ENCODE measurements around the gene DUSP14. TPM values are rescaled to one million over a fixed set of nuclear protein-coding genes. Genes with fewer than 3 reads are reported as not detected.

Gene DUSP14
- total RNA-seq, 1 donor from 2014 or later: 33.5 TPM

DNA sequence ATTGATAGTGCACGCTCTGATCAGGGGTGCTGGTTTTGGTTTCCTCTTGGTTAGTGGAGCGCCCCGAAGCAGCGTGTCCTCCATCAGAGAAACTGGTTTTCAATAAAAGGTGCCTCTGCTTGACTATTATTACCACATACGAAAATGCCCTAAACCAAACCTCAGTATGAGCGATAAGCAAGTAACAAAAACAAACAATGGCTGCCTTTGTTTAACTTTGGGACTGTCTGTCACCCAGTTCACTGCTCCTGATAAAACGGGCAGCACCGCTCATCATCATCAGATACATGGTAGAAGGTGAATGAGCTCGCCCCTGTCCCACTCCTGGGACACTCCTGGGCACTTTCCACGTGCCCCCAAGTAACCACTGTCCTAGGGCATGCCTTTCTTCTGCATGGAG is 24.0 kb downstream of the DUSP14 start:
- DNase-seq (ENCODE audit: low spot score): no peak

DNA sequence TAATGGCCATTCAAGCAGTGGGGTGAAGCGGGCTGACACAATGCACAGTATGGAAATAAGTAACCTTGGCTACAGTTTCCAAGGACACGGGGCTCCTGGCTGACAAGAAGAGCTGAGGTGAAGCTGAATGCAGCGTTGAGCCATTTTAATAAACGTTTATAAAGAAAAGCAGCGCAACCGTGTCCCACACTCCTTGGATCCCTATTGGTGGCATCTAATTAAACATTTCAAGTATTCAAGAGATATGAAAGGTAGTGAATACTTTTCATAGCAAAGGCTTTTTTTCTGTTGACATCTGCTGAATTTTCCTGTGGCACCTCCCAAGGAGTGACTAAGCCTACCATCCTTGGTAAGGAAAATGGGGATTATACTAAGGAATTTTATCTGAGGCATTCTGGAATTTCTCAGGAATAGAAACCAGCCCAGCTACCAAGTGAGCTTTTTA is 26.5 kb downstream of the DUSP14 start:
- DNase-seq (ENCODE audit: low spot score): peak; percentile 52

DNA sequence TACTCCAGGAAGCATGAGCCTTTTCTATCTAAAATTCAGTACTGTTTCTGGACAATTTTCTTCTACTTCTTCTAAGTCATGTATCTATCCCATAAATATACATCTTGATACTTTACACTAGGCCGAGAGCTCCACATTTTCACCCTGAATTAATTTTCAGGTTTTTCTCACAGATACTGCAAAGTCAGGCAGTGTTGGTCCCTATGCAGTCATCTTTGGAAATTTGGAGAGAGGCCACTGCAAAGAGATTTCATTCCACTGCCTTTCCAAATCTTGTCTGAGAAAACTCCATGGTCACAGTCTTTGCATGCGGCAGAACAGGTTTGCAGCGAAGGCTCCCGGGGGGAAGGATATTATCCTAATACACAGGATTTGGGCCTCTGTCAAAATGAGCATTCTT is 28.2 kb downstream of the DUSP14 start:
- no peak for DNase-seq (ENCODE audit: low spot score)

DNA sequence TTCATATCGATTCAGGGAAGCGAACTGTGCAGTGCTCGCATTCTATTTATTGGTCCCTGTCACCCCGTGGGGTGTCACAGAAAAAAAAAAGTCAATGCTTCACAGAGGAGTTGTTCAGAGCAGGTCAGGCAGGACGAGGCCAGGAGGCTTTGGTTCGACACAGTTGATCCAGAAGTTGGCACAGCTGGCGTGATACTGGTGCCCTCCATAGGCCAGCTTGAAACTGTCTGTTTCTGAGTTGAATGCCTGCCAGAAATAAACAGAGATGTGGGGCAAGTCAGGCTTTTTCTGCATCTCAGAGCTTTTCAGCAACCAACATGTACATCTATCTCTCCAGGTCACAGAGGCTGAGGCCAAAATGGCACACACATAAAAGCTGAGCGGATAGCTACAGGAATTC is 29.1 kb downstream of the DUSP14 start:
- no peak for DNase-seq (ENCODE audit: low spot score)

DNA sequence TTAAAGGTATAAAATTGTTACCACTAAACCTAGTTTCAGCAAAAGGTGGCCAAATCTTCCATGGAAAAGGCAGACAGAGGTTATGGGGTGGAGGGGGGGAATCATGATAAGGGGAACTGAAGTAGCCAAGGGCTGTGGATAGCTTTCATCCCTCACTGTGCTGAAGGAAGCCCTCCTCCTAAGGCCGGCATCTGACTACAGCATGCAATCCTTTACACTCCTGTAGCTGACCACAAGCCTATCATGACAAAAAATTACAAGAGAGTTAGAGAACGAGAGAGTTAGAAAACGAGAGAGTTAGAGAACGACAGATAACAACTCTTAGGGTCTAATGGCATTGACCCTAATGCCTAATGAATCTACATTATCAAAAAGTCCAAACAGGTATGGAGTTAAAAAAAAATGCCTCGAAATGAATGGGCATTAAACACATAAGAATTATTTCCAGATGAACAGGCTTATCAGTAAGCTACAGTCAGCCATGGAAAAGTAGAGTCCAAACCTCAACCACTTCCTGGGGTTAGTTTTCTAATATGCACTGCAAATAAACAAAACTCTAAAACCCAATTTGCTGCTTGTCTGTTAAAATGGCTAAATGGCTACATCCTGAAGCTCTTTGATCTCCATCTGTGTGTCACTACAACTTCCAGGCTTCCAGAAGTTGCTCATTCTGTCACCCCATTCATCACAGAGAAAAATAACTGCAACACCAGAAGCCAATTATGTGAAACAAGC is 29.7 kb downstream of the DUSP14 start:
- no peak for DNase-seq (ENCODE audit: low spot score)

DNA sequence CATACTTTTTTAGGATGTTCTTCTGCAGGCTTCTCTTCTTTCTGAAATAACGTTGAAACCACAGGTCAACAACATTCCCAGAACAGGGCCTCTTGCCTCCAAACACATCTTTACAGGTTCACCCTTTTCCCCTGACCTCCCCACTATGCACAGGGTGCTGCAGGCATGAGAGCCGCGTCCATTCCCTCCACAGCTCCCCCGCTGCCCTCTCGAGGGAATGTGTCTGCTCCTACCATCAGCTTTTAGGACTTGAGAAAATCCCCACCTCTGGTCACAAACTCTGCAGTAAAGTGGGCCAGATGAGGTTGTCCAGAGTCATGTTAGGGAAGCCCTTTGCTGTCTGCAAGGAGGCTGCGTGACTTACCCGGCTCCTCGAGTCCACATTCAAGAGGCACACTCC is 30.5 kb downstream of the DUSP14 start:
- no peak for DNase-seq (ENCODE audit: low spot score)

DNA sequence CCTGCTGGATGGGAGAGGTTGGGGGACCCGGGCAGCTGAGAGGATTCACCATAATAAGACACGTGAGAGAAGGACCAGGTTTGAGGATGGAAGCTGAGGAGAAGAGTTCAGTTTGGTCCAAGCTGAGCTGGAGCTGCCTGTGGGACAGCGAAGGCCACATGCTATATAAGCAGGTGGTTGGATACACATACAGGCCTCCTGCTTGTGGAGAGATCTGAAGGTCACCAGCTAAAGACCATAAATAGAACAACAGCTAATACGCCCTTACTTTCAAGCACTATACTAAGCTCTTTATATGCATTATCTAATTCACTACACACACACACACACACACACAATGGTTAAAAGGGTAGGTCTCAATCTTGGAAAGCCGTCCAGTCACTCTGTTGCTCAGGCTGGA is 32.1 kb downstream of the DUSP14 start:
- DNase-seq (ENCODE audit: low spot score): no peak

DNA sequence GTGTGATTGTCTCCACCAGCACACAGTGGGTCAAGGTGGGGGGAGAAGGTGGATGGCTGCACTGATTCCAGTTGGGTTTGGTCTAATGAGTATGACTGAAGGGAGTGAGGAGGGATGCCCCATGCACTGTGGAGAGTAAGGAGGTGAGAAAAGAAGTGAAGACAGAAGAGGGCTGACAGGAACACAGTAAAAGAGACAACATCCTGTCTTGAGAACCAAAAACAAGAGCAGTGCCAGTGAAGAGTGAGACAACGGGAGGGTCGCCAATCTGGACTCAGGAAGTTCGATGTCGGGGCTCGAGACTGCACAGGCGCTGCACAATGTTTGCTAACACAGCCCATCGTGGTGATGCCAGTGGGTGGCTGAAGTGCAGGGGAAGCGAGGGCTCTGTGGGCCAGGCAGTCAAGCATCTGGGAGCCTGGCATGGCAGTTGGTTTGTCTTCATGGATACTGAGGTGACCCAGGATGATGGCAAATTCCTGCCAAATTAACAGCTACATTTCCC is 34.1 kb downstream of the DUSP14 start:
- DNase-seq (ENCODE audit: low spot score): no peak

DNA sequence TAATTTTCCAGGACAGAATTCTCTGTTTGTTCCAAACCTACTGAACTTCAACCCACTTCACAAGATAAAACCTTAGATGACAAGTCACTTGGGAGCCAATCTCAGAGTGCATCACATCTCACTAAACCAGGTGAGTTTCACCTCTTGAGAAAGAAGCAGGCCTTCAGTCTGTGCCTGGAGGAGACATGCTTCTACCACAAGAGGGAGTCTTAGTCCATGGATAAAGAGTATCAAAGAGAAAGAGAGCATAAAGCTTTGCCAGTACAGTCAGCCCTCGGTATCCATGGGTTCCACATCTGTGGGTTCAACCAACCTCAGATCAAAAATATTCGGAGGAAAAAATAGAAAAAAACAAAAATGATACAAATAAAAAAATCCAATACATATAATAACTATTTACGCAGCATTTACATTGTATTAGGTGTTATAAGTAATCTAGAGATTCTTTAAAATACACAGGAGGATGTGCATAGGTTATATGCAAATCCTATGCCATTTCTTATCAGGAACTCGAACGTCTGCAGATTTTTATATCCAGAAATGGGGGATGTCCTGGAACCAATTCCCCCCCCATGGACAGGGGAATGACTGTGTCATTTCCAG is 37.7 kb downstream of the DUSP14 start:
- DNase-seq (ENCODE audit: low spot score): peak; percentile 55

DNA sequence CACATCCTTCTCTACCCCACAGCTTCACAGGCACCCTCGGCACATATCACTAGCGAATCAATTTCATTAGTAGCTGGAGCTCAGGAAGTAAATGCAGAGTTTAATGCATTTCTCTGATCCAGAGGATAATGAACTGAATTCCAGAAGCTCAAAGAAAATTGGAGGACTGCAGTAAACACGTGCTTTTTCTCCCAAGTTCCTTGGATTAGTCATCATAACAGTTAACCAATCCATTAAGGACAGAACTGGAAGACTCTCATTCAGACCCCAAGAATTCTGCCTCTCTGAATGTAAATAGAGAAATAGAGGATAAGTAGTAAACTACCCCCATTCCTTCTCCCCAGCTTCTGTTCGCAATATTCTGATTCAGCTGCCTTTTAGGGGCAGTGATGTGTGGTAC is 40.7 kb downstream of the DUSP14 start:
- no peak for DNase-seq (ENCODE audit: low spot score)

DNA sequence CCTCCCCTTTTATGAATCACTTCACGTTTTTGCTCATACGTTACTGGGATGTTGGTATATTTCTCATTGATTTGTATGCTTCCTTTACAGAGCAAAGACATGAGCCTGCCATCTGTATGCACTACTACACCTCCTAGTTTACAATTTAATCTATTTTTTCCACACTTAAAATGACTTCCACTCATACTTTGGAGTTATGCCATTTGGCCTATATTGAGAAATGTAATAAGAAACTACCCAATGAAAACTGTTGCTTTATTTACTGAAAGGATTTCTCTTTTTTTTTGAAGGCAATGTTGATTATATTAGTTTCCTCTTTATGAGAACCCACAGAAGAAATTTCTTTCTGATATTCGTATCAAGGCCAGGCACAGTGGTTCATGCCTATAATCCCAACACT is 43.1 kb downstream of the DUSP14 start:
- no peak for DNase-seq (ENCODE audit: low spot score)

DNA sequence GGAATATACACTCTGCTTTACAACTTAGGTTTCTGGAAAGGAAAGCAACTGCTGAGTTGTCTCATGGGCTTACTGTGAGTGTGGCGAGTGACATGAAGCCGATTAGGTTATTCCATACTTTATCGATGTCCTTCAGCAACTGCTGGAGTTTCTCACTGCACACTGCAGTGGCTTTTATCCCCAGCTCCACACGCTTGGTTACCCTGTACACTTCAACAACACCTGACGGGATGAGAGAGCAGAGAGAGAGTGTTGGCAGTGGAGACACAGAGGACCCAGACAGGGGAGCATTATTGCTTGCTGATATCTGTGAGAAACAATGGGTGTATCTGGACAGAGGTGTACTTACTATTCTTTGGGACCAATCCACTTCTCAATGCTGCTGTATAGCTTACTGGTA is 46.2 kb downstream of the DUSP14 start:
- no peak for DNase-seq (ENCODE audit: low spot score)

DNA sequence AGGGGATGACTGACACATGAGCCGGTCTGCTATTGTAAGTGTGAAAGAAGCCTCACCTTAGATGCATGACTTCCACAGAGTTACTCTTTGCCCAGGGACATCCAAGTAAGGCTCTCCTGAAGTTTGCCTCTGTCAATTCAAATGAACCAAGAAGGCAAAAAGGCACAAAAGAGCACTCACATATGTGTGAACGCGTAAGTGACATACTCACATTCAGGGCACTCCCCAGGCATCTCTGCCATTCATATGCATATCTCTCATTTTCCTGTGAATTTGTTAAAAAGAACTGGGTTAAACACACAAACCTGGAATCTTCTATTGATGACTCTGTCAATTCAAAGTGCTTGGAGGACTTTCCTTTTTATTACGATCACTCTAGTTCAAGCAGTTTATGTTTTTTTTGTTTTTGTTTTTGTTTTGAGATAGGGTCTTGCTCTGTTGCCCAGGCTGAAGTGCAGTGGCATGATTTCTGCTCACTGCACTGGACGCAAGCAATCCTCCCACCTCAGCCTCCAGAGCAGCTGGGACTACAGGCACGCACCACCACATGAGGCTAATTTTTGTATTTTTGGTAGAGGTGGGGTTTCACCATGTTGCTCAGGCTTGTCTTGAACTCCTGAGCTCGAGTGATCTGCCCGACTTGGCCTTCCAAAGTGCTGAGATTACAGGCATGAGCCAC is 49.4 kb downstream of the DUSP14 start:
- DNase-seq (ENCODE audit: low spot score): no peak

DNA sequence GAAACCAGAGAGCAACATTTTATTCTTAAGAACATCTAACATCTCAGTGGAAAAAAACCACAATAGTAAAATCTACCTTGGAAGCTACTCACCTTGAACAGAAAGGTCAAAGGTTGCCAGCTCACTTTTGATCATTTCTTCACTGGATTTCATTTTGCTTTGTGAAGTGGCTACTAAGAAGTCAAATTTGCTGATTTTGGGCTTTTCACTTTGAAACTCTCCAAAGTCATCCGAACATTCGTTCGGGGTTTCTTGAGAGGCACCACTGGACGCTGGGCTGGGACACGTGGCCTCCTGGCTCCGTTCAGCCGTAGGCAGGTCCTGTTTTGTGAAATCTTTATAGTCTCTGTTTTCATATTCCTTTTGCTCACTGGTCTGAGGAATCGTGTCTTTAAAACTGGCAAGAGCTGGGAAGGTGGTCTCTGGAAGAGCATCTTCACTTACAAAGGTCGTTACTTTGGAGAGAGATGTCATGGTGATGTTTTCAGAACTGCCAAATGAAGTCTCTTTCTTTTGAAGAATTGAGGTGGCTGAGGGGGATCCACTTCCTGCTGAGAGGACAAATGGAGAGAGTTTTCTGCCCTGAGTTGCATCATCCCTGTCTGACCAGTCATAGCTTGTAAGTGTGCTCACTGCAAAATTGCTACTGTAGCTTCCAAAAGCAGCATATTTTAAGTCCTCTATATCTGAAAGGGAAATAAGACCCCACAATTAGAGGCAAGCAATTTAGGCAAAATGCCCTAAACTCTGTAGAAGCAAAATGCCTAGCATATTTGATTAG is 52.4 kb downstream of the DUSP14 start:
- DNase-seq (ENCODE audit: low spot score): no peak

DNA sequence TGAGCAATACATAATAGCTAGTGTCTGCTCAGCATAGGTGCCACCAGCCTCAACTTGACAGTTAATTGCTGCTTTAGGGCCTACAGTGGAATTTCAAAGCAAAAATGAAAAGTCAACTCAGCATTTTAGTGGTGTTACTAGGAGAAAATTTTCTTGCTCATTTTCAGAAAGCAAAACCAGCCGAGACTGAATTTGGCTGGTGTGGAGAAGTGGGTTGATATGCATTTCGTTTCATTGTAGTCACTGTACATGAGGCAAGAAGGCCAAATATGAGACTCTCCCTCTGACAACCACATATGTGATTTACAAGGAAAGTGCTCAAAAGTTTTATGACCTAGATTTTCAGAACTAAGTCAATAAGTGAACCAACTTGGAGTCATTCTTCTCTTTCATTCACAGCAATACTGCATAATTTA is 54.0 kb downstream of the DUSP14 start:
- peak; percentile 40 for DNase-seq (ENCODE audit: low spot score)

DNA sequence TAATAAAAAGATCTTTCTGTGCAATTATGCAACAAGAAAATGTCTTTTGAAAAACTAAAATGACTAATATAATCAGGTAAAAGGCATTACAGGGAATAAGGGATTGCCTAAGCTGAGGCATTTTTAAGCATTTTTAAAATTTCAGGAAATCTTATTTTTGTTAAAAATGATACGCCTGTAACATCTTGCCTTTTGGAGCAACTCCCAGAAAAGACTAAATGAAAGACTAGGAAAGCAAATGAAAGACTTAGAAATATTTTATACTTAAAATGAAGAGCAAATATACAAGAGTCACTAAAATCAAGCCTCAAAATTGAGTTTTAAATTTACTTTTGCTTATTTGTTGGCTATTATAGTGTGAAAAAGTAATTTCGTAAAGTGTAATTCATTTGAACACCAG is 55.8 kb downstream of the DUSP14 start:
- DNase-seq (ENCODE audit: low spot score): peak; percentile 14

DNA sequence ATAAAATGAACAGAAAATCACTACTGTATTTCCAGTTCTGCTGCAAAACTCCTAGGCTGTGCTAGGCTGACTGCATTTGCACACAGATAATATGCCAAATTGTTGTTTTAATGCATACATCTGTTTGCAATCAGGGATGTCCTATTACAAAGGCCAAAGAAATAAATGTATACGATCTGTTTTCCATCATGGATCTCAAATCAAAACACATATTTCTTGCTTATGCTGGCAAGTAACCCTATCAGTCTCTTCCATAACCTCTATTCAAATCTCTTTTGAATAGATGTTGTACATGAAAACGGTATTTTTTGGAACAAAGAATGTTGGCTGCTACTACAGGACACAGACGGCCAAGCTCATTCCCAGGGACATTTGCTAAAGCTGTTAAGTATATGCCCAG is 56.6 kb downstream of the DUSP14 start:
- DNase-seq (ENCODE audit: low spot score): peak; percentile 39

DNA sequence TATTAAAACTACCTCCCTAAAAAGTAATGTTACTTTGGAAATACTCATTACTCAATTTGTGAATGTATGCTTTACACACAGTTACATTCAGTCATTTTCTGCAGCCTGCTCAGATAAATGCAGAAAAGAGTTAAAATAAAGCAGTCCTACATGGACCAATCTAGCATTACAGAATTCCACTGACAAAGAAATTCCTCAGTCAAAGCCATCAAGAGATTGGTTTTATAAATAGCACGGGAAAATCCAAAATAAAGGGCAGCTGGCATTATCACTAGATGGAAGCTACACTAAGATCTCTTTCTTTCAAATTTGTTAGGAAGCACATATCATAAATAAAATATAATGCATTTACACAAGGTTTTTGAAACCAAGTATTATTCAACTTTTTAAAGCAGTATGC is 58.3 kb downstream of the DUSP14 start:
- DNase-seq (ENCODE audit: low spot score): peak; percentile 30

DNA sequence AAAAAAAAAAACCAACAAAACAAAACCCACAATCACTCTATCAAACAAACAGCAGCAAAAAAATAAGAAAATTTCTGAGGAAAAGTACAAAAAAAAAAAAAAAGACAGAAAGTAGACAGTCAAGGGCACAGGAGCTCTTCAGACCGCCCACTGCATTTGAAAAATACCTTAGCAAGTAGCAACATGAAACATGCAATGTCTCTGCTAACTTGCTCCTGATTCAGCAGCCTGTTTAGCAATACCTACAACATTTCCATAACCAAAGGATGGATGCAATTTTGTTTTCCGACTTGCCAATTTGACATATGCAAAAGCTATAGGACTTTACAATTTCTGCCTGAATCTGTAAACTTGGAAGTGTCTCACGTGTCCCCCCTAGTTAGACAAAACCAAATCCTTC is 62.1 kb downstream of the DUSP14 start:
- DNase-seq (ENCODE audit: low spot score): peak; percentile 65

DNA sequence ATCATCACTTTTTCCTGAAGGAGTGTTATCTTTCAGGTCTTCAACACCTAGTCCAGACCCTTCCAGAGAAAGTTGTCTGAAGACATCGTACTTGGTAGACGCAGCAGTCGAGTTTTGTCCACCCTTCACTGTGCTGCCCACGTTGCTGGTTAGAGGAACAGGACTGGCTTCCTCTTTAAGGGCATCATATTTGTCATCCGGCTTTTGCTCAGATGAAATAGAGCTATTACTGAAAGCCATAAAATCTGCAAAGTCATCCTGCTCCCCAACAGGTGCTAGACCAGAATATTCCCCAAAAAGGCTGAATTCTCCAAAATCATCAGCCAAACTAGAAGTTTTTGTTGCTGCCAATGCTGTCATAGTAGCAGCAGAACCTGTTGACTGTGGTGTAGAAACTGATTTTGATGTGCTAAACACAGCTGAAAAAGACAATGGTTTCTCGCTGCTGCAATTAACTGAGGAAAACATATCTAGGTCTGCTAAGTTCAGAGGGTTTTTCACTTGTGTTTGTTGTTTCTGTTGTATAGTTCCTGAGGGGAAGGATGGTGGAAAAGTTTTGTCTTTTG is 63.8 kb downstream of the DUSP14 start:
- no peak for DNase-seq (ENCODE audit: low spot score)

DNA sequence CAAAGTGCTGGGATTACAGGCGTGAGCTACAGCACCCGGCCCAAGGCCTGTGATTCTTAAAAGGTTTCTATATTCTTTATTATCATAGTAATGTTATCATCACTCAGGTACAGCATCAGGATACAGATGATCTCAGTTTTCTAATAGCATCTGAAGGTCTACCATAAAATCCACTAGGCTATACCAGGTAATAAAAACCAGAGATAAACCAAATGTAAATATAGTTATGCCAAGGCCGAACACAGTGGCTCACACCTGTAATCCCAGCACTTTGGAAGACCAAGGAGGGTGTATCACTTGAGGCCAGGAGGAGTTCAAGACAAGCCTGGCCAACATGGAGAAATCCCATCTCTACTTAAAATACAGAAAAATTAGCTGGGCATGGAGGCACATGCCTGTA is 65.7 kb downstream of the DUSP14 start:
- DNase-seq (ENCODE audit: low spot score): no peak

DNA sequence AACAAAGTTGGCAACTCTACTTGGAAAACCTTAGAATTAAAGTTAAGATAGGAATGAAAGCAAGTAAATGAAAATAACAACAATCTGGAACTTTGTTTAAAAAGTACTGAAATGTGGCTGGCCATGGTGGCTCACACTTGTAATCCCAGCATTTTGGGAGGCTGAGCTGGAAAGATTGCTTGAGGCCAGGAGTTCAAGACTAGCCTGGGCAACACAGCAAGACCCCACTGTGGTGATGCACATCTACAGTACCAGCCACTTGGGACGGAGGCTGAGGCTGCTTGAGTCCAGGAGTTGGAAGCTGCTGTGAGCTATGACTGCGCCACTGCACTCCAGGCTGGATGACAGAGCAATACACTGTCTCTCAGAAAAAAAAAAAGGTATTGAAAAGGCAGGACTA is 67.8 kb downstream of the DUSP14 start:
- DNase-seq (ENCODE audit: low spot score): no peak
